Endothelial cell of umbilical vein (primary cell): ENCODE measurements around the gene ANKRD12.

Experiments used
- JUN ChIP-seq: IDR thresholded peaks from 2 replicates; pipeline ENCODE4 v1.6.1; 2011; ENCODE audit warnings: borderline replicate concordance, low read depth; ENCODE audit not compliant: insufficient read length, insufficient read depth
- POLR2AphosphoS5 ChIP-seq: IDR thresholded peaks from 2 replicates; pipeline ENCODE4 v1.6.1; 2012; ENCODE audit warnings: low read depth, mild to moderate bottlenecking, control low read depth, low read length, moderate library complexity; ENCODE audit not compliant: insufficient read depth
- TF ChIP-seq, protein P1 (sequence below), 2 donors: IDR thresholded peaks; 1 replicate in 1 of 2; 2 replicates in 1 of 2; pipeline ENCODE4 v1.5.1; 2011; ENCODE audit warnings: low read length in 2 of 2, mild to moderate bottlenecking in 2 of 2, moderate library complexity in 2 of 2, control low read depth in 1 of 2, inconsistent platforms in 1 of 2, low read depth in 1 of 2; ENCODE audit not compliant: insufficient read depth in 1 of 2; ENCODE audit errors: extremely low read depth in 1 of 2

DNA sequence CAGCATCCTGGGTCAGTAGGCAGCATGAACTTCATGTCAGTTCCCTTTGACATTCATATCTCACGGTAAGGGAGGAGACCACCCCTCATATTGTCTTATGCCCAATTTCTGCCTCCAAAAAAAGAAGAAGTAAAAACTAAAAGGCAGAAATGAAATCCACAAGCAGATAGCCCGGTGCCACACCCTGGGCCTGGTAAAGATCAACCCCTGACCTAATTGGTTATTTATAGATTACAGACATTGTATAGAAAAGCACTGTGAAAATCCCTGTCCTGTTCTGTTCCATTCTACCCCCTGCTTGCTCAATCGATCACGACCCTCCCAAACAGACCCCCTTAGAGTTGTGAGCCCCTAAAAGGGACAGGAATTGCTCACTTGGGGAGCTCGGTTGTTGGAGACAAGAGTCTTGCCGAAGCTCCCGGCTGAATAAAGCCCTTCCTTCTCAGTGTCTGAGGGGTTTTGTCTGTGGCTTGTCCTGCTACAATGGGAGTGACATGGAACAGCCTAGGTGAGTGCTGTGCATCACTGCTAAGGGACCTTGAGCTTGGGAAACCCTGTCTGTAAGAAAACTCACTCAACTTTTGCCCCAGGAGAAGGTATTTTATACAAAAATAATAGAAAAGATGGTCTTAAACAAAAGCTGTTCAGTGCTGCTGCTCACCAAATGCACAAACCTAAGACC lies 23.0 kb upstream of the ANKRD12 start:
- TF ChIP-seq JUN (no peak), POLR2AphosphoS5 (no peak)
- TF ChIP-seq, protein P1, sequence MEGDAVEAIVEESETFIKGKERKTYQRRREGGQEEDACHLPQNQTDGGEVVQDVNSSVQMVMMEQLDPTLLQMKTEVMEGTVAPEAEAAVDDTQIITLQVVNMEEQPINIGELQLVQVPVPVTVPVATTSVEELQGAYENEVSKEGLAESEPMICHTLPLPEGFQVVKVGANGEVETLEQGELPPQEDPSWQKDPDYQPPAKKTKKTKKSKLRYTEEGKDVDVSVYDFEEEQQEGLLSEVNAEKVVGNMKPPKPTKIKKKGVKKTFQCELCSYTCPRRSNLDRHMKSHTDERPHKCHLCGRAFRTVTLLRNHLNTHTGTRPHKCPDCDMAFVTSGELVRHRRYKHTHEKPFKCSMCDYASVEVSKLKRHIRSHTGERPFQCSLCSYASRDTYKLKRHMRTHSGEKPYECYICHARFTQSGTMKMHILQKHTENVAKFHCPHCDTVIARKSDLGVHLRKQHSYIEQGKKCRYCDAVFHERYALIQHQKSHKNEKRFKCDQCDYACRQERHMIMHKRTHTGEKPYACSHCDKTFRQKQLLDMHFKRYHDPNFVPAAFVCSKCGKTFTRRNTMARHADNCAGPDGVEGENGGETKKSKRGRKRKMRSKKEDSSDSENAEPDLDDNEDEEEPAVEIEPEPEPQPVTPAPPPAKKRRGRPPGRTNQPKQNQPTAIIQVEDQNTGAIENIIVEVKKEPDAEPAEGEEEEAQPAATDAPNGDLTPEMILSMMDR (IDR thresholded peaks at IDR 0.05; ENCODE audit: extremely low read depth in 1 of 2, insufficient read depth in 1 of 2, low read depth in 1 of 2, low read length in 2 of 2) = no peak
